ENCODE results near the gene RTP5. TPM values are rescaled to one million over a fixed set of nuclear protein-coding genes. Genes with fewer than 3 reads are reported as not detected.

Gene RTP5
- total RNA-seq, 1 donor from 2014 or later, result not detected

DNA sequence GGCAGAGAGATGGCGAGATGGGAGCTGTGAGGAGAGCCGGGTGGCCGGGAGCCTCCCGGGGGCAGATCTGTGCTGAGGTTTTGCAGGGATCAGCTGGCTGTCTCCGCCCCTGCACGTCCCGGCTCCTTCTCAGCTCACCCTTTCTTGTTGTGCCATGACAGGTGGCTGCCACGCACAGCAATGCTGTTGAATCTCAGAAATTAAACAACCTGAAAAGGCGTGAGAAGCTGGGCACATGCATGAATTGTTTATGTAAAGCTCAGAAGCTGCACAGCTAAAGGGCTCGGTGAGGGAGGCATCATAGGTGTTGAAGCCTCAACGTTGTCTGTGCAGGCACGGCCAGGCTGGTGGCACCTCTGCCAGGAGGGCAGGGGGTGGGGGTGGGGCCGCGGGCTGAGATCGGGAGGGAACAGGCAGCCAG is 858 bp upstream of the RTP5 start:
- H3K27ac ChIP-seq, result no peak overlapping the region
- no peak for ATAC-seq
- no peak overlapping the region for H3K4me3 ChIP-seq
- DNase-seq, result no peak
- intact Hi-C loops (cut with DNase I), result no loop called here
- H3K4me1 ChIP-seq, result no peaks in the 10 kb centered on the region
- peaks cover 19% of the 10 kb centered on the region for H3K27me3 ChIP-seq
- no peaks in the 10 kb centered on the region for H3K36me3 ChIP-seq
- TF ChIP-seq, protein P1, sequence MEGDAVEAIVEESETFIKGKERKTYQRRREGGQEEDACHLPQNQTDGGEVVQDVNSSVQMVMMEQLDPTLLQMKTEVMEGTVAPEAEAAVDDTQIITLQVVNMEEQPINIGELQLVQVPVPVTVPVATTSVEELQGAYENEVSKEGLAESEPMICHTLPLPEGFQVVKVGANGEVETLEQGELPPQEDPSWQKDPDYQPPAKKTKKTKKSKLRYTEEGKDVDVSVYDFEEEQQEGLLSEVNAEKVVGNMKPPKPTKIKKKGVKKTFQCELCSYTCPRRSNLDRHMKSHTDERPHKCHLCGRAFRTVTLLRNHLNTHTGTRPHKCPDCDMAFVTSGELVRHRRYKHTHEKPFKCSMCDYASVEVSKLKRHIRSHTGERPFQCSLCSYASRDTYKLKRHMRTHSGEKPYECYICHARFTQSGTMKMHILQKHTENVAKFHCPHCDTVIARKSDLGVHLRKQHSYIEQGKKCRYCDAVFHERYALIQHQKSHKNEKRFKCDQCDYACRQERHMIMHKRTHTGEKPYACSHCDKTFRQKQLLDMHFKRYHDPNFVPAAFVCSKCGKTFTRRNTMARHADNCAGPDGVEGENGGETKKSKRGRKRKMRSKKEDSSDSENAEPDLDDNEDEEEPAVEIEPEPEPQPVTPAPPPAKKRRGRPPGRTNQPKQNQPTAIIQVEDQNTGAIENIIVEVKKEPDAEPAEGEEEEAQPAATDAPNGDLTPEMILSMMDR (IDR thresholded peaks at IDR 0.05), result no peak
- no peaks in the 10 kb centered on the region for H3K9me3 ChIP-seq

DNA sequence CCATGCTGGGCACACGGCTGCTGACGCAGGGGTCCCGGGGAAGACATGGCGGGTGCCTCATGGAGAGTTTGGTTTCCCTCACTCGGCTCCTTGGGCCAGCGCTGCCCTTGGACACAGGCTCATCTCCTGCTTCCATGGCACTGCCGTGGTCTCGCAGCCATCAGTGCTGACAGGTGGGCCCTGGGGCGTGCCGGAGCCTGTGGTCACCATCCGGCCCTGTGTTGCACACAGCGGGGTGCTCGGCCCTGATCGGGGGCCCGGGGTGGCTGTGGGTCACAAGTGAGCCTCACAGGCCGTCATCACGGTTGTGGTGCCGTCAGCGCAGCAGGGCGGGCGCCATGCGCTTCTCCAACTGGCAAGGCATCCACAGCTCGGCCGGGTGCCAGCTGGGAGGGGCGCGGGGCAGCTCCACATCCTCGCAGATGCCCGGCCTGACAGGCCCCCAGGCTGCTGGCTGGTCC is 582 bp downstream of the RTP5 start:
- TF ChIP-seq, protein P1 (IDR thresholded peaks at IDR 0.05), result no peak
- no peak for ATAC-seq
- intact Hi-C loops (cut with DNase I), result no loop called here
- no peak overlapping the region for H3K4me3 ChIP-seq
- no peaks in the 10 kb centered on the region for H3K4me1 ChIP-seq
- no peak for DNase-seq
- no peaks in the 10 kb centered on the region for H3K36me3 ChIP-seq
- H3K27me3 ChIP-seq, result peaks cover 13% of the 10 kb centered on the region
- H3K9me3 ChIP-seq, result no peaks in the 10 kb centered on the region
- H3K27ac ChIP-seq, result no peak overlapping the region

DNA sequence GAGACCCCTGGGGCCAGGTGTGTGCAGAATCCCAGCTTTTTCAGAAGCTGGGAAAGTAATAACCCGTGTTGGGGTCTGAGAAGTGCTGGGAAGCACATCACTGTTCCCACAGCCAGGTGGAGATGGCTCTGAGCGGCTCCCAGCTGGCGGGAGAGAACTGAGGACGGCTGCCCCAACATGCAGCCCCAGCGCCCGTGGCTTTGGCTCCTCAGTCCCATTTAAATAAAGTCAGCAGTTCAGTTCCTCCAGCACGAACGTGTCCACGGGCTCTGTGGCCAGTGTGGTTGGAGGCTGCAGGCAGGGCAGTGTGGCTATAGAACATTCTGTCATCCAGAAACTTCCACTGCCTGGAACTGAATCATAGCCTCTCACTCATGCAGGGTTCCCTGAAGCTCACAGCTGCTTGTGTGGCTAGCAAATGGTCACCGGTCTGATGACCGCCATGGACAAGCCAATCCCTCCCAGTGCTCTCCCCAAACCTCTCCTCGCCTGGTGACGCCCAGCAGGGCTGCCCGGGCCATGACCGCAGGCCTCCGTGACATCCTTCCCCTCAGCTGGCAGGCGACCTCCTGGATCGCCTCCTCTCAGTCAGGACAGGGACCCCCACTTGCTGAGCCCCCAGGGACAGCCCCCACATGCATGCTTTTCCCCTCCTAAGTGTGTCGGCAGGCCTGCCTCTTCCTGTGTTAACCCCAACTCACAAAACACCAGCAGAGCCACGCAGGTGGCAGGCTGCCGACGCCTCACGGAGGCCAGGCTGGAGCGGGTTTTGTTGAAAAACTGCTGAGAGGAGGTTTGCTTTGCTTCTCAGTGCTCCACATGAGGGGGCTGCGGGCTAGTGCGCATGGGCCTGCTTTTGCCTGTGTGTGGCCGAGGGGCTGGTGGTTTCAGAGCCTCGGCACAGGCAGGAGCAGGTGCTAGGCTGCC is 1.3 kb downstream of the RTP5 start:
- no peak for ATAC-seq
- intact Hi-C loops (cut with DNase I), result no loop called here

DNA sequence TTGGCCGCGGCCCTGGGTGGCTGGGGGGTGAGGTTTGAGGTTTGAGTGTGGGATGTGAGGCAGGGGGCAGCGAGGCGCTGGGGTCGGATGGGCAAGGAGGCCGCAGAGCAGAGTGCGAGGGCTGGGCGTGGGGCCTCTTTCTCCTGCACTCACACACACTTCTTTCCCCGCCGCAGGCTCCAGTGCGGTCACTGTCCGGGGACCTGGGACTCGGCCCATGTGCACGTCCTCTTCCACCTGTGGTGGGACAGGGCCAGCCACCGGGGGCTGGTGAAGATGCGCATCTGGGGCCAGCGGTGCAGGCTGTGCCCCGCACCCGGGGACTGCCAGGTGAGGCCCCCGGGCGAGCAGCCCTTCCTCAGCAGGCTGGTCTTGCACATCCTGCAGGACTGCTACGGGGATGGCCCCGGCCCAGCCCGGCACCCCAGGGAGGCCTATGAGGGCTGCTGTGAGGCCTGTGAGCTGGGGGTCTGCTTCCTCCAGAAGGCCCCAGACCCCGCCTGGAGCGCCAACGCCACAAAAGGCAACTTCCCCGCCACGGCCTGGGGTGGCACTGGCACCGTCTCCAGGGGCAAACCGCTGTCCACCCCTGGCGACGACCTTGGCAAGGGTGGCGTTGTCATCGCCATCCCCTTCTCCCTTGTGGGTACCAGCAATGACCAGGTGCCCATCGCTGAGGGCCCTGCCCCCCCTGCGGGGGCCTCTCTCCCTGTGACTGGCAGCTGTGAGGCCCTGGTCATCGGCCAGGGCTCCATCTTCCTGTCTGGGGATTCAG is 2.2 kb downstream of the RTP5 start:
- no peak for ATAC-seq
- Histone ChIP-seq H3K4me1 (no peaks in the 10 kb centered on the region), H3K36me3 (no peaks in the 10 kb centered on the region), H3K4me3 (no peak overlapping the region), H3K9me3 (no peaks in the 10 kb centered on the region), H3K27me3 (peaks cover 9% of the 10 kb centered on the region), H3K27ac (no peak overlapping the region)
- TF ChIP-seq, protein P1 (IDR thresholded peaks at IDR 0.05), result no peak
- intact Hi-C loops (cut with DNase I), result no loop called here
- DNase-seq, result no peak

More for the DNA sequence above, 1.3 kb downstream of the RTP5 start:
- no peaks in the 10 kb centered on the region for H3K36me3 ChIP-seq
- no peaks in the 10 kb centered on the region for H3K4me1 ChIP-seq
- no peak for DNase-seq
- TF ChIP-seq, protein P1 (IDR thresholded peaks at IDR 0.05), result no peak
- no peaks in the 10 kb centered on the region for H3K9me3 ChIP-seq
- H3K27me3 ChIP-seq, result peaks cover 13% of the 10 kb centered on the region
- H3K27ac ChIP-seq, result no peak overlapping the region
- H3K4me3 ChIP-seq, result no peak overlapping the region

DNA sequence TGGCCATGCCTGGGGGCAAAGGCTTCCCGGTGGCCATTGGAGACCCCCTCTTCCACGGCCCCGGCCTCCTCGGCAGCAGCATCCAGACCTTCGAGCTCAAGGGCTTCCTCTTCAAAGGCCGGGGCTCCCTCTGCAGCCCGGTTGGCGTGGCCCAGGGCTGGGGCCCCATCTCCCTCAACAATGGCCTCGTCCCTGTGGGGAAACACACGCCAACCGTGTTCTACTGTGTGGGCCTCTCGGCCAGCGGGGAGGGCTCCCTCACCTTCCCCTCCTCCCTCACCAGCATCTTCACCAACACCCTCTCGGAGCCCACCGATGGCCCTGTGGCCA is 2.7 kb downstream of the RTP5 start:
- no peak for DNase-seq
- intact Hi-C loops (cut with DNase I), result no loop called here
- TF ChIP-seq, protein P1 (IDR thresholded peaks at IDR 0.05), result no peak

More for the DNA sequence above, 2.7 kb downstream of the RTP5 start:
- no peak for ATAC-seq
- no peaks in the 10 kb centered on the region for H3K4me1 ChIP-seq
- H3K27me3 ChIP-seq, result peaks cover 3% of the 10 kb centered on the region
- H3K36me3 ChIP-seq, result no peaks in the 10 kb centered on the region
- no peaks in the 10 kb centered on the region for H3K9me3 ChIP-seq
- H3K27ac ChIP-seq, result no peak overlapping the region
- H3K4me3 ChIP-seq, result no peak overlapping the region

All from upper lobe of right lung (tissue), 1 donor.